Brain microvascular endothelial cell (primary cell): Measurements from ENCODE around the gene OR6A2.

Source experiments
- DNase-seq: peaks from one replicate; pipeline ENCODE4 v3.0.0-alpha.2; 2020
- H3K27ac ChIP-seq: fragments of 250-450 bp; sonication (Bioruptor Pico); 2 replicates; pipeline ENCODE4 v1.5.1; 2020; ENCODE audit warnings: mild to moderate bottlenecking, moderate library complexity
- H3K27me3 ChIP-seq: fragments of 250-450 bp; sonication (Bioruptor Pico); replicated peaks from 2 replicates; pipeline ENCODE4 v1.5.1; 2020; ENCODE audit warnings: mild to moderate bottlenecking
- H3K36me3 ChIP-seq: fragments of 250-450 bp; sonication (Bioruptor Pico); replicated peaks from 2 replicates; pipeline ENCODE4 v1.5.1; 2020; ENCODE audit warnings: mild to moderate bottlenecking
- H3K4me3 ChIP-seq: 2 replicates; pipeline ENCODE4 v1.5.1; 2011; ENCODE audit warnings: low read depth, mild to moderate bottlenecking, control low read depth, low read length, moderate library complexity
- CTCF ChIP-seq: IDR thresholded peaks from 2 replicates; pipeline ENCODE4 v1.5.1; 2011; ENCODE audit warnings: low read depth, mild to moderate bottlenecking, moderate library complexity, low read length, control low read depth, inconsistent platforms; ENCODE audit errors: missing control alignments
- in situ Hi-C: cut with HindIII; loops from 2 replicates; pipeline ENCODE4 v1.10.0; 2017; ENCODE audit warnings: low sequenced_read_pairs, low pct_ligation_motif_present

The OR6A2 gene

GRCh38 chr11:6755303-6755952, 44.1 kb downstream of the OR6A2 start:
- no peaks in the 10 kb centered on the region for H3K36me3 ChIP-seq
- H3K4me3 ChIP-seq = no peak overlapping the region
- peak; percentile 88 for TF ChIP-seq CTCF
- peak; percentile 43 for DNase-seq
- in situ Hi-C loops = no loop called here
- no peaks in the 10 kb centered on the region for H3K27me3 ChIP-seq
- no peak overlapping the region for H3K27ac ChIP-seq

GRCh38 chr11:6747097-6747668, 52.3 kb downstream of the OR6A2 start:
- no peak for TF ChIP-seq CTCF
- no peak overlapping the region for H3K27ac ChIP-seq
- H3K4me3 ChIP-seq = no peak overlapping the region
- no peaks in the 10 kb centered on the region for H3K27me3 ChIP-seq
- in situ Hi-C loops = no loop called here
- no peaks in the 10 kb centered on the region for H3K36me3 ChIP-seq
- DNase-seq = no peak

GRCh38 chr11:6746626-6747025, 52.9 kb downstream of the OR6A2 start:
- in situ Hi-C loops = no loop called here
- no peak for DNase-seq
- no peak for TF ChIP-seq CTCF
- H3K27me3 ChIP-seq = no peaks in the 10 kb centered on the region
- no peak overlapping the region for H3K4me3 ChIP-seq
- H3K36me3 ChIP-seq = no peaks in the 10 kb centered on the region
- no peak overlapping the region for H3K27ac ChIP-seq

- H3K36me3 ChIP-seq = no peaks in the 10 kb centered on the region
- H3K27me3 ChIP-seq = no peaks in the 10 kb centered on the region
- no peak overlapping the region for H3K4me3 ChIP-seq
- in situ Hi-C loops = no loop called here
- no peak overlapping the region for H3K27ac ChIP-seq
- DNase-seq = no peak
- TF ChIP-seq CTCF = no peak
Measured at GRCh38 chr11:6746086-6746618, 53.3 kb downstream of the OR6A2 start.

GRCh38 chr11:6745465-6746015, 53.9 kb downstream of the OR6A2 start:
- no peak for DNase-seq

More at GRCh38 chr11:6745465-6746015, 53.9 kb downstream of the OR6A2 start:
- Histone ChIP-seq H3K36me3 (no peaks in the 10 kb centered on the region), H3K27me3 (no peaks in the 10 kb centered on the region), H3K4me3 (no peak overlapping the region), H3K27ac (no peak overlapping the region)
- TF ChIP-seq CTCF = no peak
- in situ Hi-C loops = no loop called here
